Embryonic facial prominence (tissue), 1 donor: Measurements from ENCODE around the gene DMD.
"Not testable (repeated sequence)": the region's sequence is repeated elsewhere in the genome, so short reads cannot be mapped to it uniquely, and the experiment has no call there.

ENCODE experiments used
- DNase-seq: peaks from one replicate; pipeline ENCODE4 v3.0.0-alpha.2; 2016; ENCODE audit errors: extremely low spot score

Gene DMD

GRCh38 chrX:33156152-33156726 lies 55.1 kb downstream of the DMD start:
- DNase-seq = no peak

DNA sequence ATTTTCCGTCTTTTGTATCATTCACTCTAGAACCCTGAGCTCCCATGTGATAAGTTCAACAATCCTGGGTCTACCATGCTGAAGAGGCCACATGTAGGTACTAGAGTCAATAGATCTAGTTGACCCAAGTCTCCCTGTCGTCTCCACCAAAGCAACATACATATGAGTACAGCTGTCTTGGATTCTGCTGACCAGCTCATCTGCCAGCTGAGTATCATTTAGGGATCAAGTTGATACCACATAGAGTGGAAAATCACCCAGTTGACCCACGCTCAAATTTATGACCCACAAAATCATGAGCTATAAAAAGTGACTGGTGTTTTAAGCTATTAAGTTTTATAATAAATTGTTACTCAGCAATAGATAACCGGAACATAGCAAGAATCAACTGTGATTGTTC lies 61.8 kb downstream of the DMD start:
- DNase-seq = no peak

DNA sequence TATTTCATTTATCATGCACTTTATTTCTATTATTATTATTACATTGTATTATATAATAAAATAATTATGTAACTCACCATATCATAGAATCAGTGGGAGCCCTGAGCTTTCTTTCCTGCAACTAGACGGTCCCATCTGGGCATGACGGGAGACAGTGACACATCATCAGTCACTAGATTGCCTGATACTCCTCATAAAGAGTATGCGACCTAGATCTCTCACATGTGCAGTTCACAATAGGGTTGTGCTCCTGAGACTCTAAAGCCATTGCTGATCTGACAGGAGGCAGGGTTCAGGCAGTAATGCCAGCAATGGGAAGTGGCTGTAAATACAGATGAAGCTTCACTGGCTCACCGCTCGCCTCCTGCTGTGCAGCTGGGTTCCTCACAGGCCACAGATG lies 62.3 kb downstream of the DMD start:
- no peak for DNase-seq

DNA sequence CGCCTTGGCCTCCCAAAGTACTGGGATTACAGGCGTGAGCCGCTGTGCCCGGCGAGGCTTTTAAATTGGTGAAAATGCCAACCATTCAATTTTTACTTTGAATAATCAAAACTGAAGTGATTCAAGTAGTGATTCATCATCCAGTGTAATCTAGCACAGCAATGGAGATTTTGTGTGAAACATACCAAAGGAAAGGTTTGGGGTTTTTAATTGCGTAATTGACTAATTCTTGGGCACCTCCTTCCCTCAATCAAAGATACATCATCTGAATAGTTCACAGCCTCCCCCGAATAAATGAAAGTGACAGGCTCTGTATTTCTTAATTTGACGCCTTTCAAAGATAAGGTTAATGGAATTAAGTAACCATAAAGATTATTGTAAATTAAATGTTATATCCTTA lies 69.0 kb downstream of the DMD start:
- DNase-seq = no peak

GRCh38 chrX:33138677-33139249 lies 72.6 kb downstream of the DMD start:
- no peak for DNase-seq

- no peak for DNase-seq
These were observed 77.2 kb downstream of the DMD start for GRCh38 chrX:33134164-33134563.

GRCh38 chrX:33133320-33133719 lies 78.0 kb downstream of the DMD start:
- no peak for DNase-seq

DNA sequence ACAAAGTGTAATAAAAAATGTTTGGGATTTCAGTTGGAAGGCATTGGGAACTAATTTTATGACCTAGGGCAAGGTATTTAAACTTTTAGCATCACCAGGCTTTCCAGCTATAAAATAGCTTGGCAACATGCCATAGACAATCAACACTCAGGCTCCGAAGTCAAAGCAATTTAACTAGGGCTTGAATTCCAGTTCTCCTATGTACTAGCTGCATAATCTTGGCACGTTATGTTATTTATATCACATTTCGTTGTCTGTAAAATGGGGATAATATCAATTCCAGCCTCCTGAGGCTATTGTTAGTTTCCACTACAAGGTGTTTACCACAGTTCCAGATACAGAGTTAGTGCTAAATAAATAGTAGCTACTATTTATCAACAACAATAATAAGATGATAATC lies 78.8 kb downstream of the DMD start:
- no peak for DNase-seq

DNA sequence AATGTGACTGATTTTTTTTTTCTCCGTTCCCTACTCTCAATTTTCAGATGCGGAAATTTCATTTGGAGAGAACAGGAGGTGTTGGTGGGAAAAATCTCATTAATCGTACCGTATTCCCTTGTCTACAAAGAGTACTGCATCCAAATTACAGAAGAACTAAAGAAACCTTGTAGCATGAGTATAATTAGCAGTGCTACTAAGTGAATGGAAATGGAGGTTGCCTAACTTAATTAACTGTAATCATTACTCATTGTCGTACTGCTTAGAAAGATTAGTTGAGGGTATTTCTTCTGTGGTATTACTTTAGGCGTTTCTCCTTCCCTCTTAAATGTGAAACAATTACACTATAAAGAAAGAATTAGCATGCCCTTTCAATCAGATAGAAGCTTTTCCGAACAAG lies 81.7 kb downstream of the DMD start:
- no peak for DNase-seq

DNA sequence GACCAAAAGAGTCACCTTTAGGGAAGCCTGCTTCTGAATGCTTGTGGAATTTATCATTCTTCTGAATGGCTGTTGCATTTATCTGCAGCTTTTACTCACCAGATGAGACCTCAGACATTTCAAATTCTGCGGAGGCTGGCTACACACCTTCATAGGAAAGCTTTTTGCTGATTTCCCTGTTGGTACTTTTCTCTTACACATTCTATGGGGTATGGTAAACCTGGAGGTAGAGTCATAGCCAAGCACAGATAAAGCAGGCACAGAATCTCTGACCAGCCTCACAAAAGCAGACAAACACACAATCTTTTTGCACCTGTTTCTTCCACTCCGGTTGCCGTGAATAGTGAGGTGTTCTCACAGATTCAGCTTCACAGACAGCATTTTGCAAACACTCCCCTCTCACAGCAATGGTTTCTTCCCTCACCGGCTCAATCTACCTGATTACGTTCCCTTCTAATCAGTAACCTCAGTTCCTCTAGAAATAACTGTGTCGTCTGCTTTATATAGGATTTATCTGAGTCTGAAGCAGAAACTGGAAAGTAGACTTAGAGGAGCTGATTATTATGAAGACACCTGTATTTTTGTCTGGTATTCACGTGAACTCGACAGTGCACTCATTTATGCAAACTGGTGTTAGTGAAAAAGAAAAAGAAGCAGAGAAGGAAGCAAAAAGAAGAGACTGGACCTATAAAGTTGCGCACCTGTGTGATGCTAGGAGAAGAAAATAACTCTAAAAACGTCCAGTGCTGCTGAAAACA lies 83.1 kb downstream of the DMD start:
- DNase-seq = no peak

- no peak for DNase-seq
These were observed 84.9 kb downstream of the DMD start for GRCh38 chrX:33126469-33126868.

- DNase-seq = no peak
These were observed 101.5 kb downstream of the DMD start for GRCh38 chrX:33109858-33110257.

DNA sequence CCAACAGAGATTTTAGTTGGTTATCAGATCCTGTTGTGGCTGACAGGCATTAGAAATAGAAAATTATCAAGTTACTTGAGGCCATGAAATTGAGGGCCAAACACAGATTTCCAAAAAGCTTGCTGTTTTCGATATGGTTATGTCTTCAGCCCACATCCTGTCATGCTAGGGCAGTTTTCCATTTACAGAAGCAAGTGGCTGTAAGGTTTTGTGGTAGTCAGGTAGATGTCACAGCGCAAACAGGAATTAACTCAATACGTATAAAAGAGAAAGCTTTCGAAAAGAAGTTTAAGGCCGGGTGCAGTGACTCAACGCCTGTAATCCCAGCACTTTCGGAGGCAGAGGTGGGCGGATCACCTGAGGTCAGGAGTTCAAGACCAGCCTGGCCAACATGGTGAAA lies 104.6 kb downstream of the DMD start:
- no peak for DNase-seq

GRCh38 chrX:33095079-33095478 lies 116.3 kb downstream of the DMD start:
- DNase-seq = no peak

- DNase-seq = no peak
These were observed 123.9 kb downstream of the DMD start for GRCh38 chrX:33087411-33087810.

DNA sequence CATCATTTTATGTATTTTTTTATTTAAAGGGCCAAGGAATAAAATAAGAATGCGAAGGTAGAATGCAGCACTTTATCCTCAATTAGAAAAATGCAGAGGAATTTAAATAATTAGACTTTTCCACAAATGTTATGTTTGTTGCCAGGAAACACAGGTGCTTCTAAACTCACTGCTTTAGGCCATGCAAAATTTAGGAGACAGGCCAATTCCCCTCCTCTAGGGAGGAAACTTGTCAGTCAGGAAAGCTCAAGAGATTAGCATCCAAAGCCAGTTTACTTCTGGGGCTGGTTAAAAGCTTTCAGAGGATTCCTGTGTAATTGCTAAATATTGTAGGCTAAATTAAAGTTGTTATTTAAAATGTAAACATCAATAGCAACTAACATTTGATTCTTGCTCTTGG lies 124.5 kb downstream of the DMD start:
- DNase-seq = no peak

- no peak for DNase-seq
These were observed 129.0 kb downstream of the DMD start for GRCh38 chrX:33082371-33082770.

DNA sequence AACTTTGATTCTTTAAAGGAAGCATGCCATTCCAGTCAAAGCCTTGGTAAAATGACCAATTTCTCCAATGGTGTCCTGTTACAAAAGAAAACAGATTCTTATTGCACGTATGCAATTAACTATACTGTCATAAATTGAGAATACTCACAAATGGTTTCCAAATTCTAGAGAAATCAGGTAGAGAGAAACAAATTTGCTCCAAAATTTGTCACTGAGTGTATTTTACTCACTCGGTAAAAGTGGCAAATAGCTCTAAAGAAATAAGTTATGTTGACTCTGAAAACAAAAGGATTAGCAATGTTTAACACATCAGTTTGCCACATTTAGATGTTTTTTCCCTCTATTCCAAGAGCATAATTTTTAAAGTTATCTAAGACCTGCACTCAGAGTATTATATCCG lies 133.1 kb downstream of the DMD start:
- no peak for DNase-seq

GRCh38 chrX:33073660-33074059 lies 137.7 kb downstream of the DMD start:
- not testable (repeated sequence) for DNase-seq

GRCh38 chrX:33065415-33065814 lies 145.9 kb downstream of the DMD start:
- no peak for DNase-seq

- no peak for DNase-seq
These were observed 149.3 kb downstream of the DMD start for GRCh38 chrX:33062041-33062440.

DNA sequence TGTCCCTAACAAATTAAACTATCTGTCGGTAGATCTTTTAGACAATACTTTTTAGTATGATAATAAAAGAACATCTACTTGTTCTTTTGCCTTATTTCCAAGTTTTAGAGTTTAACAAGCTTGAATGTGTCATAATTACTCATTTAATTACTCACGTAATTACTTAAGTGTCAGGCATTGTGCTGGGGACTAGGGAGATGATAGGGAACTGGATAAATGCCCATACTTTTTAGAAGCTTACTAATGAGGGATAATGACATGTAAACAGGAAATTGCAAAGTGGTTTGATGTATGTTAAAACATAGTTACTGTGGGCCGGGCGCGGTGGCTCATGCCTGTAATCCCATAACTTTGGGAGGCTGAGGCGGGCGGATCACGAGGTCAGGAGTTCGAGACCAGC lies 158.3 kb downstream of the DMD start:
- no peak for DNase-seq

- DNase-seq = no peak
These were observed 165.5 kb downstream of the DMD start for GRCh38 chrX:33045882-33046281.

DNA sequence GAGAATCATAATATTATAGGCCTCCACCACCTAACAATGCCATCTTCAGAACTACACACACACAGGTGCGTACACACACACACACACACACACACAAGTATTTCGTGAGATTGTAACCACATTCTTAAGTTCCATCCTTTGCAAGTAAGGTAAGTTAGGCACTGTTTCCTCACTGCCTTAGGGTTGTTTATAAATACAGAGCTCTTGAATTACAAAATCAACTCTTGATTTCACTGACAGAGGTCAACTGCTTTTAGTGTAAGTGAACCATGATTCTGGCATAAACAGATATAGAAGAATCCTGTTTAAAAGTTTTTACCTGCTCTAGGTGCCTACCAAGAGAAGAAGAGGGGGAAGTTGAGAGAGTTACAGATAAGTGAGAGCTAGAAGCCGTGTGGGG lies 166.1 kb downstream of the DMD start:
- DNase-seq = no peak
